Cardiac atrium fibroblast (primary cell): ENCODE measurements around the gene KIF22. TPM values are rescaled to one million over a fixed set of nuclear protein-coding genes. Genes with fewer than 3 reads are reported as not detected.

Experiments
- total RNA-seq: library from RNA; depleted of rRNA; stranded (reverse); fragments of >200 nt; gene quantifications from 2 replicates; pipeline ENCODE4 v1.2.3, GENCODE V29; 2015

KIF22 gene
- total RNA-seq, result 28.2 and 30.3 TPM in 2 replicates

GRCh38 chr16:29790183-29790948 is at the start of gene KIF22:
Gene KIF22, plus strand, starts transcription at chr16:29790751. Its CDS starts 9 bp downstream, at chr16:29790760.

GRCh38 chr16:29745853-29746345 is 44.7 kb upstream of the KIF22 start, which contains the start of gene C16orf54:
Gene C16orf54, minus strand, starts transcription at chr16:29745990. Its CDS starts 1,039 bp downstream, at chr16:29744951.

GRCh38 chr16:29777576-29778350 is 12.8 kb upstream of the KIF22 start, which contains the start of gene ZG16:
Gene ZG16, plus strand, starts transcription at chr16:29778256. Its CDS starts 1,011 bp downstream, at chr16:29779267.

GRCh38 chr16:29806099-29806579 is 15.6 kb downstream of the KIF22 start, which contains the start of gene MAZ:
Gene MAZ, plus strand, starts transcription at chr16:29806529. Its CDS starts 173 bp downstream, at chr16:29806702.

GRCh38 chr16:29811896-29812665 is 21.5 kb downstream of the KIF22 start, which contains the start of gene PRRT2:
Gene PRRT2, plus strand, starts transcription at chr16:29812193. Its CDS starts 862 bp downstream, at chr16:29813055.

GRCh38 chr16:29815793-29816693 is 25.5 kb downstream of the KIF22 start, which contains the start of gene PAGR1:
Gene PAGR1, plus strand, starts transcription at chr16:29816152. Its CDS starts 374 bp downstream, at chr16:29816526.

GRCh38 chr16:29820271-29820701 is 29.7 kb downstream of the KIF22 start, which contains the start of gene MVP:
Gene MVP, plus strand, starts transcription at chr16:29820462. Its CDS starts 10,088 bp downstream, at chr16:29830550.

Other genes starting within 250 kb of the KIF22 start
- gene SPN, start 127.5 kb upstream of the KIF22 start, total RNA-seq, result under 0.01 and 0.36 TPM in 2 replicates
- 1.3 and 4.7 TPM in 2 replicates for gene QPRT, start 111.6 kb upstream of the KIF22 start, total RNA-seq
- gene C16orf54, start 44.8 kb upstream of the KIF22 start, total RNA-seq, result not detected in 2 replicates
- gene ZG16, start 12.5 kb upstream of the KIF22 start, total RNA-seq, result not detected in 2 replicates
- 119 and 172 TPM in 2 replicates for gene MAZ, start 15.8 kb downstream of the KIF22 start, total RNA-seq
- 0.16 TPM in 1 of 2 replicates, not detected in the other for gene PRRT2, start 21.4 kb downstream of the KIF22 start, total RNA-seq
- 16.2 and 25.8 TPM in 2 replicates for gene PAGR1, start 25.4 kb downstream of the KIF22 start, total RNA-seq
- 190 and 191 TPM in 2 replicates for gene MVP, start 29.7 kb downstream of the KIF22 start, total RNA-seq
- 133 and 146 TPM in 2 replicates for gene CDIPT, start 72.5 kb downstream of the KIF22 start, total RNA-seq
- gene SEZ6L2, start 108.8 kb downstream of the KIF22 start, total RNA-seq, result 31.1 and 40.3 TPM in 2 replicates
- gene ASPHD1, start 109.7 kb downstream of the KIF22 start, total RNA-seq, result 11.2 and 16.0 TPM in 2 replicates
- gene KCTD13, start 135.5 kb downstream of the KIF22 start, total RNA-seq, result 8.4 and 12.8 TPM in 2 replicates
- 116 and 145 TPM in 2 replicates for gene TMEM219, start 171.3 kb downstream of the KIF22 start, total RNA-seq
- 43.3 and 44.7 TPM in 2 replicates for gene TAOK2, start 183.1 kb downstream of the KIF22 start, total RNA-seq
- 7.8 and 8.1 TPM in 2 replicates for gene HIRIP3, start 204.9 kb downstream of the KIF22 start, total RNA-seq
- 58.3 and 77.8 TPM in 2 replicates for gene INO80E, start 205.5 kb downstream of the KIF22 start, total RNA-seq
- not detected in 2 replicates for gene DOC2A, start 220.3 kb downstream of the KIF22 start, total RNA-seq
- not detected in 2 replicates for gene C16orf92, start 232.4 kb downstream of the KIF22 start, total RNA-seq
- not detected in 2 replicates for gene TLCD3B, start 240.5 kb downstream of the KIF22 start, total RNA-seq